Uterus (tissue), 2 donors: ENCODE results near the gene SLC39A2.

ENCODE experiments used
- CTCF ChIP-seq, 4 experiments: fragments of 200-600 bp in 2 of 4; fragments of 450-650 bp in 2 of 4; sonication (generic) in 2 of 4; IDR thresholded peaks; one replicate each; pipeline ENCODE4 v1.5.1; 2016 to 2019; ENCODE audit warnings: antibody characterized with exemption in 4 of 4, mild to moderate bottlenecking in 2 of 4, moderate library complexity in 1 of 4
- POLR2A ChIP-seq, 2 donors: fragments of 450-650 bp; IDR thresholded peaks; one replicate each; pipeline ENCODE4 v1.6.1; 2016; ENCODE audit warnings: antibody characterized with exemption in 2 of 2, mild to moderate bottlenecking in 1 of 2, moderate library complexity in 1 of 2

GRCh38 chr14:21001218-21001617, 2.1 kb downstream of the SLC39A2 start:
- TF ChIP-seq CTCF (IDR thresholded peaks at IDR 0.05): no peak
- no peak for TF ChIP-seq POLR2A (IDR thresholded peaks at IDR 0.05)
